ENCODE measurements around the gene METTL13. TPM values are rescaled to one million over a fixed set of nuclear protein-coding genes. Genes with fewer than 3 reads are reported as not detected.

METTL13 gene
- total and polyA plus RNA-seq, 2 of the 4 experiments (the other 2 are of a cell fraction), result 25.1 to 26.3 TPM

DNA sequence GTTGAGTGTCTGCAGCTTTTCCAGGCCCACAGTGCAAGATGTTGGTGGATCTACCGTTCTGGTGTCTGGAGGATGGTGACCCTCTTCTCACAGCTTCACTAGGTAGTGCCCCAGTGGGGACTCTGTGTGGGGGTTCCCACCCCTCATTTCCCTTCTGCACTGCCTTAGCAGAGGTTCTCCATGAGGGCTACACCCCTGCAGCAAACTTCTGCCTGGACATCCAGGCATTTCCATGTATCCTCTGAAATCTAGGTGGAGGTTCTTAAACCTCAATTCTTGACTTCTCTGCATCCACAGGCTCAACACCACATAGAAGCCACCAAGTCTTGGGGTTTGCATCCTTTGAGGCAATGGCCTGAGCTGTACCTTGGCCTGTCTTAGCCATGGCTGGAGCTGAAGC lies 45.5 kb downstream of the METTL13 start:
- TF ChIP-seq, protein P1, sequence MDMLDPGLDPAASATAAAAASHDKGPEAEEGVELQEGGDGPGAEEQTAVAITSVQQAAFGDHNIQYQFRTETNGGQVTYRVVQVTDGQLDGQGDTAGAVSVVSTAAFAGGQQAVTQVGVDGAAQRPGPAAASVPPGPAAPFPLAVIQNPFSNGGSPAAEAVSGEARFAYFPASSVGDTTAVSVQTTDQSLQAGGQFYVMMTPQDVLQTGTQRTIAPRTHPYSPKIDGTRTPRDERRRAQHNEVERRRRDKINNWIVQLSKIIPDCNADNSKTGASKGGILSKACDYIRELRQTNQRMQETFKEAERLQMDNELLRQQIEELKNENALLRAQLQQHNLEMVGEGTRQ (IDR thresholded peaks at IDR 0.05; ENCODE audit: low read depth, low read length), result no peak
- no peak for TF ChIP-seq CHD1 (IDR thresholded peaks at IDR 0.05; ENCODE audit: low read depth, low read length)
- no peak for TF ChIP-seq FOS (IDR thresholded peaks at IDR 0.05; ENCODE audit: low read depth, low read length)
- TF ChIP-seq, protein P2, sequence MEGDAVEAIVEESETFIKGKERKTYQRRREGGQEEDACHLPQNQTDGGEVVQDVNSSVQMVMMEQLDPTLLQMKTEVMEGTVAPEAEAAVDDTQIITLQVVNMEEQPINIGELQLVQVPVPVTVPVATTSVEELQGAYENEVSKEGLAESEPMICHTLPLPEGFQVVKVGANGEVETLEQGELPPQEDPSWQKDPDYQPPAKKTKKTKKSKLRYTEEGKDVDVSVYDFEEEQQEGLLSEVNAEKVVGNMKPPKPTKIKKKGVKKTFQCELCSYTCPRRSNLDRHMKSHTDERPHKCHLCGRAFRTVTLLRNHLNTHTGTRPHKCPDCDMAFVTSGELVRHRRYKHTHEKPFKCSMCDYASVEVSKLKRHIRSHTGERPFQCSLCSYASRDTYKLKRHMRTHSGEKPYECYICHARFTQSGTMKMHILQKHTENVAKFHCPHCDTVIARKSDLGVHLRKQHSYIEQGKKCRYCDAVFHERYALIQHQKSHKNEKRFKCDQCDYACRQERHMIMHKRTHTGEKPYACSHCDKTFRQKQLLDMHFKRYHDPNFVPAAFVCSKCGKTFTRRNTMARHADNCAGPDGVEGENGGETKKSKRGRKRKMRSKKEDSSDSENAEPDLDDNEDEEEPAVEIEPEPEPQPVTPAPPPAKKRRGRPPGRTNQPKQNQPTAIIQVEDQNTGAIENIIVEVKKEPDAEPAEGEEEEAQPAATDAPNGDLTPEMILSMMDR (conservative IDR thresholded peaks at IDR 0.05; ENCODE audit: low read depth, low read length), result no peak
- no peak for TF ChIP-seq NFE2L2 (IDR thresholded peaks at IDR 0.05; ENCODE audit: low read depth, low read length)
- no peak for TF ChIP-seq CEBPB (IDR thresholded peaks at IDR 0.05; ENCODE audit: low read depth, low read length)
- no peak for TF ChIP-seq RAD21 (IDR thresholded peaks at IDR 0.05; ENCODE audit: low read length)
- TF ChIP-seq MAZ (IDR thresholded peaks at IDR 0.05; ENCODE audit: borderline replicate concordance, low read depth, low read length), result no peak
- no peak for TF ChIP-seq MXI1 (IDR thresholded peaks at IDR 0.05; ENCODE audit: borderline replicate concordance, low read depth, low read length)
- no peak for TF ChIP-seq BHLHE40 (IDR thresholded peaks at IDR 0.05; ENCODE audit: low read depth, low read length)
- TF ChIP-seq POLR2A (IDR thresholded peaks at IDR 0.05; ENCODE audit: low read depth, low read length), result no peak
- no peak for TF ChIP-seq RCOR1 (IDR thresholded peaks at IDR 0.05; ENCODE audit: insufficient replicate concordance, low read length)
- no peak for TF ChIP-seq MAFK (IDR thresholded peaks at IDR 0.05; ENCODE audit: low read depth, low read length)
- TF ChIP-seq SMC3 (IDR thresholded peaks at IDR 0.05; ENCODE audit: low read depth, low read length), result no peak
- no peak for TF ChIP-seq RFX5 (IDR thresholded peaks at IDR 0.05; ENCODE audit: low read depth, low read length)
- TF ChIP-seq, protein P3, sequence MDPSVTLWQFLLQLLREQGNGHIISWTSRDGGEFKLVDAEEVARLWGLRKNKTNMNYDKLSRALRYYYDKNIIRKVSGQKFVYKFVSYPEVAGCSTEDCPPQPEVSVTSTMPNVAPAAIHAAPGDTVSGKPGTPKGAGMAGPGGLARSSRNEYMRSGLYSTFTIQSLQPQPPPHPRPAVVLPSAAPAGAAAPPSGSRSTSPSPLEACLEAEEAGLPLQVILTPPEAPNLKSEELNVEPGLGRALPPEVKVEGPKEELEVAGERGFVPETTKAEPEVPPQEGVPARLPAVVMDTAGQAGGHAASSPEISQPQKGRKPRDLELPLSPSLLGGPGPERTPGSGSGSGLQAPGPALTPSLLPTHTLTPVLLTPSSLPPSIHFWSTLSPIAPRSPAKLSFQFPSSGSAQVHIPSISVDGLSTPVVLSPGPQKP (IDR thresholded peaks at IDR 0.05; ENCODE audit: borderline replicate concordance, low read depth, low read length), result no peak
- no CpG with 5 or more reads among the region's 1 CpG for WGBS, 2 experiments (ENCODE audit: extremely low coverage in 2 of 2, insufficient read length in 1 of 2)
- in situ Hi-C loops (cut with MboI; ENCODE audit: low sequenced_read_pairs) (no loop called here), dilution Hi-C loops (cut with HindIII; ENCODE audit: low sequenced_read_pairs, unreplicated experiment) (no loop called here), intact Hi-C loops (cut with micrococcal nuclease) (no loop called here)
- H2AK9ac ChIP-seq (replicated peaks; ENCODE audit: low read depth, low read length, poor library complexity), result no peak overlapping the region
- H3K27me3 ChIP-seq (ENCODE audit: control insufficient read depth, insufficient read depth, low read length), result peaks cover 4% of the 10 kb centered on the region; the same call in 1 of the 2 replicates
- no peak overlapping the region for H3K9ac ChIP-seq (ENCODE audit: low read depth, low read length)
- no peak overlapping the region for H3K27ac ChIP-seq (ENCODE audit: insufficient read depth, low read length)
- no peak overlapping the region for H3K23ac ChIP-seq (ENCODE audit: low read depth, low read length)
- H2BK120ac ChIP-seq (ENCODE audit: low read depth, low read length), result no peak overlapping the region
- no peak overlapping the region for H4K91ac ChIP-seq (ENCODE audit: insufficient read depth, low read depth, low read length)
- no peak overlapping the region for H2AFZ ChIP-seq (replicated peaks; ENCODE audit: low read length, poor library complexity)
- no peak overlapping the region for H2BK15ac ChIP-seq (ENCODE audit: low read depth, low read length)
- H3K18ac ChIP-seq (ENCODE audit: low read depth, low read length), result no peak overlapping the region
- no peaks in the 10 kb centered on the region for H4K20me1 ChIP-seq (ENCODE audit: insufficient read depth, low read length)
- no peak for ATAC-seq (ENCODE audit: low read depth)
- H3K56ac ChIP-seq (ENCODE audit: extremely low read depth, insufficient read depth, low read length), result no peak overlapping the region
- no peak for DNase-seq
- H3K9me1 ChIP-seq (ENCODE audit: insufficient read depth, low read length), result no peaks in the 10 kb centered on the region
- ChIA-PET POLR2A (ENCODE audit: unreplicated experiment) (no interaction called here), CTCF (no interaction called here)
- H3K79me1 ChIP-seq (ENCODE audit: low read depth in 1 of 2, low read length in 2 of 2), result no peaks in the 10 kb centered on the region
- no peak overlapping the region for H2BK20ac ChIP-seq (ENCODE audit: low read depth, low read length)
- no TSS peak for BruUV-seq (replicated peaks)
- H3K36me3 ChIP-seq (ENCODE audit: control insufficient read depth, insufficient read depth, low read length), result no peaks in the 10 kb centered on the region
- no peak overlapping the region for H3K4me3 ChIP-seq (ENCODE audit: insufficient read depth, low read depth, low read length)
- H2AK5ac ChIP-seq (ENCODE audit: low read depth, low read length), result no peak overlapping the region
- no peaks in the 10 kb centered on the region for H3K4me1 ChIP-seq (ENCODE audit: control insufficient read depth, insufficient read depth, low read length)
- H3K14ac ChIP-seq (replicated peaks; ENCODE audit: low read depth, low read length), result no peak overlapping the region
- no peak overlapping the region for H4K5ac ChIP-seq (ENCODE audit: low read depth, low read length)
- H2BK5ac ChIP-seq (ENCODE audit: low read depth, low read length, poor library complexity, severe bottlenecking), result no peak overlapping the region
- H3K9me3 ChIP-seq (ENCODE audit: control insufficient read depth, insufficient read depth, low read length), result no peaks in the 10 kb centered on the region; the same call in 1 of the 2 replicates
- H3K4ac ChIP-seq (ENCODE audit: low read depth, low read length), result no peak overlapping the region
- no peak overlapping the region for H3K4me2 ChIP-seq (ENCODE audit: low read depth, low read length)
- no peak overlapping the region for H4K8ac ChIP-seq (ENCODE audit: low read depth in 2 of 2, low read length in 2 of 2)
